Measurements from ENCODE around the gene FAM170B.

The FAM170B gene

DNA sequence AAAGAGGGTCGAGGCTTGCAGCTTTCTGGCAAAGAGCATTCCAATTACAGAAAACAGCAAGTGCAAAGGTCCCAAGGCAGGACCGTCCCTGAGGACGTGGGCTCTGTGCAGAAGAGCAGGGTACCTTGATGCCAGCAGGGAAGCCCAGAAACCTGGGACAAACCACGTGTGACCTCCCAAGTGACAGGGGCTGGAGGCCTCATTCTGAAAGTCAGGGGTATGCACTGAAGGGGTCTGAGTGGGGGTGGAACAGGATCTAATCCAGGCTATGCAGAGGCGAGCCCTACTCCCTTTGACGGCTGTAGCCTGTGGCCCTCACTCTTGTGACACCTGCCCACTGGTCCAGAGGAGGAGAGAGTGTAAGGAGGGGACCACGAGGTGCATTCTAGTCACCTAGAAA is 31.4 kb upstream of the FAM170B start:
- no peak overlapping the region for H3K4me3 ChIP-seq (ENCODE audit: control insufficient read depth, low read depth, low read length)
- TF ChIP-seq, protein P1, sequence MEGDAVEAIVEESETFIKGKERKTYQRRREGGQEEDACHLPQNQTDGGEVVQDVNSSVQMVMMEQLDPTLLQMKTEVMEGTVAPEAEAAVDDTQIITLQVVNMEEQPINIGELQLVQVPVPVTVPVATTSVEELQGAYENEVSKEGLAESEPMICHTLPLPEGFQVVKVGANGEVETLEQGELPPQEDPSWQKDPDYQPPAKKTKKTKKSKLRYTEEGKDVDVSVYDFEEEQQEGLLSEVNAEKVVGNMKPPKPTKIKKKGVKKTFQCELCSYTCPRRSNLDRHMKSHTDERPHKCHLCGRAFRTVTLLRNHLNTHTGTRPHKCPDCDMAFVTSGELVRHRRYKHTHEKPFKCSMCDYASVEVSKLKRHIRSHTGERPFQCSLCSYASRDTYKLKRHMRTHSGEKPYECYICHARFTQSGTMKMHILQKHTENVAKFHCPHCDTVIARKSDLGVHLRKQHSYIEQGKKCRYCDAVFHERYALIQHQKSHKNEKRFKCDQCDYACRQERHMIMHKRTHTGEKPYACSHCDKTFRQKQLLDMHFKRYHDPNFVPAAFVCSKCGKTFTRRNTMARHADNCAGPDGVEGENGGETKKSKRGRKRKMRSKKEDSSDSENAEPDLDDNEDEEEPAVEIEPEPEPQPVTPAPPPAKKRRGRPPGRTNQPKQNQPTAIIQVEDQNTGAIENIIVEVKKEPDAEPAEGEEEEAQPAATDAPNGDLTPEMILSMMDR (conservative IDR thresholded peaks at IDR 0.05; ENCODE audit: control insufficient read depth, insufficient read depth, low read depth, low read length), result no peak
- no peak for DNase-seq (ENCODE audit: low read depth)

- peak; percentile 42 for DNase-seq (ENCODE audit: low read depth)
- no peak overlapping the region for H3K4me3 ChIP-seq (ENCODE audit: control insufficient read depth, low read depth, low read length)
- TF ChIP-seq, protein P1 (conservative IDR thresholded peaks at IDR 0.05; ENCODE audit: control insufficient read depth, insufficient read depth, low read depth, low read length), result peak; percentile 53
These were observed 30.9 kb upstream of the FAM170B start for GRCh38 chr10:49164559-49165188.

- H3K4me3 ChIP-seq (ENCODE audit: control insufficient read depth, low read depth, low read length), result no peak overlapping the region
- TF ChIP-seq, protein P1 (conservative IDR thresholded peaks at IDR 0.05; ENCODE audit: control insufficient read depth, insufficient read depth, low read depth, low read length), result no peak
- DNase-seq (ENCODE audit: low read depth), result peak; percentile 94
These were observed 29.9 kb upstream of the FAM170B start for GRCh38 chr10:49163741-49164140.

- DNase-seq (ENCODE audit: low read depth), result no peak
- H3K4me3 ChIP-seq (ENCODE audit: control insufficient read depth, low read depth, low read length), result no peak overlapping the region
- TF ChIP-seq, protein P1 (conservative IDR thresholded peaks at IDR 0.05; ENCODE audit: control insufficient read depth, insufficient read depth, low read depth, low read length), result no peak
These were observed 29.0 kb upstream of the FAM170B start for GRCh38 chr10:49162761-49163310.

DNA sequence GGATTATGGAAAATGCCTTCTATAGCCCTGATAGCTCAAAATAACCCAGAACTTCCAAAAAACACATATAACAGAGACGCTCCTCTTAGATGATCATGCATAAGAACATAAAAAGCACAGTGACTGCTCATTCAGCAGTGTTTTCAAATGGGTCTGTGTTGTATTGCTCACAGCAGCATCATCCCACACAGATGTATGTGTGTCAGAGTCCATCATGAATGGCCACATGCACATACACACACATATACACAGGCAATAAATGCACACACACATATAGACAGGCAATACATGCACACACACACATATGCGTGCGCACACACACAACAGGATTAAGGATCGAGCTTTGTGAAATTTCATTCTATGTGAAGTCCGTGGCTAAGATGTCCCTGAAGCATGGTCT is 28.2 kb upstream of the FAM170B start:
- peak; percentile 37 for DNase-seq (ENCODE audit: low read depth)
- no peak overlapping the region for H3K4me3 ChIP-seq (ENCODE audit: control insufficient read depth, low read depth, low read length)
- TF ChIP-seq, protein P1 (conservative IDR thresholded peaks at IDR 0.05; ENCODE audit: control insufficient read depth, insufficient read depth, low read depth, low read length), result no peak

- TF ChIP-seq, protein P1 (conservative IDR thresholded peaks at IDR 0.05; ENCODE audit: control insufficient read depth, insufficient read depth, low read depth, low read length), result peak; percentile 50
- peak; percentile 75 for DNase-seq (ENCODE audit: low read depth)
- H3K4me3 ChIP-seq (ENCODE audit: control insufficient read depth, low read depth, low read length), result no peak overlapping the region
These were observed 27.7 kb upstream of the FAM170B start for GRCh38 chr10:49161411-49161997.
